GM18499 (cell line): ENCODE data around the gene SYT5.

Experiments
- ATAC-seq: cut with Tn5 transposase; IDR thresholded peaks from one replicate; pipeline ENCODE4 v1.9.1; 2021; ENCODE audit warnings: moderate number of reproducible peaks; ENCODE audit not compliant: insufficient read depth, unreplicated experiment

Gene SYT5

GRCh38 chr19:55149078-55150003 is 30.7 kb downstream of the SYT5 start, which contains the start of gene TNNT1:
TSS of gene TNNT1 (minus strand) at chr19:55149206. CDS start at chr19:55147157, 2,049 bp downstream.
- ATAC-seq = no peak

GRCh38 chr19:55147545-55148251 is 32.4 kb downstream of the SYT5 start:
- ATAC-seq = no peak

GRCh38 chr19:55146705-55147273 is 33.3 kb downstream of the SYT5 start:
- no peak for ATAC-seq

GRCh38 chr19:55146078-55146704 is 33.9 kb downstream of the SYT5 start:
- ATAC-seq = no peak

- no peak for ATAC-seq
Observed at GRCh38 chr19:55145232-55145631, 34.9 kb downstream of the SYT5 start.

- ATAC-seq = no peak
Observed at GRCh38 chr19:55141696-55142095, 38.4 kb downstream of the SYT5 start.

- no peak for ATAC-seq
Observed at GRCh38 chr19:55137915-55138314, 42.2 kb downstream of the SYT5 start.

- no peak for ATAC-seq
Observed at GRCh38 chr19:55136399-55137102, 43.5 kb downstream of the SYT5 start.

- no peak for ATAC-seq
Observed at GRCh38 chr19:55134736-55135135, 45.4 kb downstream of the SYT5 start.

- no peak for ATAC-seq
Observed at GRCh38 chr19:55133639-55134444, 46.2 kb downstream of the SYT5 start.

- no peak for ATAC-seq
Observed at GRCh38 chr19:55132453-55133129, 47.5 kb downstream of the SYT5 start.

- no peak for ATAC-seq
Observed at GRCh38 chr19:55131421-55131820, 48.7 kb downstream of the SYT5 start.
